Right kidney (tissue), 1 donor: Measurements from ENCODE around the gene CTNND2.
A peak's percentile ranks its signal among the peaks of the same experiment; 100 is the strongest.

Source experiments
- DNase-seq: peaks from one replicate; pipeline ENCODE4 v3.0.0-alpha.2; 2016

The CTNND2 gene

DNA sequence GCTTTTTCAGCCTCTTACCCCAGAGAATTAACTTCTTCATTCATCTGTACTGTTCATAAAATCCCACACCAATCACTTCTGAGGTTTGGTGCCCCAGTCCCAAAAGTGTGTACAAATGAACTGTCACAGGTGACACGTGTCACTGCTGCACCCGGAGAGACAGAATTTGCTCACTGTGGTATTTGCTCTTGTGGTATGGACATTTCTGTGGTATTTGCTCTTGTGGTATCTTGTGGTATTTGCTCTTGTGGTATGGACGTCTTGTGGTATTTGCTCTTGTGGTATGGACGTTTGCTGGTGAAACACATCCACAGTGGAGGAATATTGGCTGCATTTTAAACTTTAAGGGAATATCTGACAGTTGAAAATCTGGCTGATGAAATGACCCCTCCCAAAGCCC lies 928.3 kb downstream of the CTNND2 start:
- DNase-seq: no peak

- no peak for DNase-seq
Measured at GRCh38 chr5:10974850-10975249, 929.4 kb downstream of the CTNND2 start.

DNA sequence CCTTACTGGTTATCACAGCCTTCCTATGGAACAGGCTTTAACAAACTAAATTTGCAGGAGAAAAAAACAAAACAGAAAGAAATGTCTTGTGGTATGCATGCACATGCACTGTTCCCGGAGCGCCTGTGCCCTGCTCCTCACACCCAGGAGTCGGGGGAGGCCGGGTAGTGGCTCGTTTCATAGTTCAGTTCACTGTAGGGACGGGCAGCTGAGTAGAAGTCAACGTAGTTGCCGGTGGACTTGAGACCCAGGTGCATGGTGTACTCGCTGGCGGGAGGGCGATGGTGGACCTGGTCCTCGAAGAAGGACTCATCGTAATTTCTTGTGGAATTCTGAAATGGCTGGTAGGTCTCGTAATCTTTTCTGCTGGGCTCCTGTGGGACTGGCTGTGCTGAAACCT lies 930.9 kb downstream of the CTNND2 start:
- DNase-seq: no peak

DNA sequence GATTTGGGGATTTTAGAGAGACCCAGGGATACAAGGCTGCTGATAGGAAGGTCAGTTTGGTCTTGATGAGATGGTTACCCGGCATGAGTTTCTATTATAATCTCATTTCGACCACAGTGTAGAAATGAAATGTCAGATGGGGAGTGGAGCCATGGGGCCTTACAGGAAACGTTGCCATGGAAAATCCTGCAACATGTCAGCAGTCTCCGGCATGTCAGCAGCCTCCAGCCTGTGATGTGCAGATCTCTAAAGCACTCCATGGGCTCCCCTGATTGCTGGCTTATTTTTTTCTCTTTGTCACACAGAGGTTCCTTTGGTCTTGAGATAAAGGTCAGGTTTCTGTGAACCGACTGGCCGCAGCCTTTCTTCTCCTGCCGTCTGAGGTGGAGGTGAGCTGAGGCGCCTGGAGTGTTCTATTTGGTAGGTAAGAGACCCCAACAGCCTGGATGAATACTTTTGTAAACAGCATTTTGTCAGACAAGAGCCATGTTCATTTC lies 934.5 kb downstream of the CTNND2 start:
- DNase-seq: no peak

- no peak for DNase-seq
Measured at GRCh38 chr5:10964806-10965205, 939.4 kb downstream of the CTNND2 start.

DNA sequence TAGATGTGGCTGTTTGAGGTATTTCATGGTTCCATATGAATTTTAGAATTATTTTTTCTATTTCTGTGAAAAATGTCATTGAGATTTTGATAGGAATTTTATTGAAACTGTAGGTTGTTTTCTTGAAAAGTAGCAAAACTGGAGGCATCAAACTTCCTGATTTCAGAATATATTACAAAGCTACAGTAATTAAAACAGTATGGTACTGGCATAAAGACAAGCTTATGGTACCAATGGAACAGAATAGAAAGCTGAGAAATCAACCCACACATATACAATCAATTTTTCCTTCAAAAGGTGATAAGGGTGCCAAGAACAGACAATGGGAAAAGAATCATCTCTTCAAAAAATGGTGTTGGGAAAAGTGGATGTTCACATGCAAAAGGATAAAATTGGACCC lies 945.5 kb downstream of the CTNND2 start:
- DNase-seq: no peak

DNA sequence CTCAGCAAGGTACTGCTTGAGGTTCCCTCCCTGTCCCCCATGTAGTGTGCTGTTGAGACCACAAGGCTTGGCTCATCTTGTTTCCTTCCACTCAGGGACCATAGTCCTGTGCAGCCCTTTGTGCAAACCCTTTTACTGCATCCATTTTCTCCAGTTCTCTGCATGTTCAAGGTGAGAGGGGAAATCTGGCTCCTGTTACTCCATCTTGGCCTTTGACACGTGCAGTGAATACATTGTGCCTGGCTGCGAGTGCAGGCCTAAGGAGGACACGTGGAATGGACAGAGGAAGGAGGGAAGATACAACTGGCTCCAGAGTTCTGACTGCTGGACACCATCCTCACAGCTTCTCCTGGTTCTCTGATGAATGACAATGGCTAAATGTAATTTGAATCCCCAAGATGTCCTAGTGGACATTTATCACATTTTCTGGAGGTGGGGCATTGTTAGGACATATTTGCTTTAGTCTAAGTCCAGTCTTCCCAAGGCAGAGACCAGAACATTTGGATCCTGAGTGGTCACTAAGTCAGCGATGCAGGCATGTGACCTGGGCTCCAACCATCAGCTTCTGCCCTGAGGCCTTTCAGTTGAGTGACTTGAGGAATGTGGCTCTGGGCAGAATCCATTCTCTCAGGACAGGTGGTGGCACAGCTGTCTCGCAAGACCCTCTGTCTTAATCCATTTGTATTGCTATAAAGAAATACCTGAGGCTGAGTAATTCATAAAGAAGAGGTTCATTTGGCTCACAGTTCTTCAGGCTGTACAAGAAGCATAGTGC lies 954.2 kb downstream of the CTNND2 start:
- DNase-seq: no peak

DNA sequence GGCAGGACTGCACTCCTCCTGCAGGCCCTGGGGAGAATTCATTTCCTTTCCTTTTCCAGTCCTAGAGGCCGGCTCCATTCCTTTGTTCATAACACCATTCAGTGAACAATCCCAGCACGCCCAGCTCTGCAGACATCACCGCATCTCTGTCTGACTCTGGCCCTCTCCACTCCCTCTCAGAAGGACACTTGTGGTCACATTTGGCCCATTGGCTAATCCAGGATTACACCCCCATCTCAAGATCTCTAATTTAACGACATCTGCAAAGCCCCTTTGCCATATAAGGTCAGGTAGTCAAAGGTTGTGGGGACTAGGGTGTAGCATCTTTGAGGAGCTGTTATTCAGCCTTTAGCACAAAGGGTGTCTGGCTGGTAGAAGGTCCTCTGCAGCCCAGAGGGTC lies 958.2 kb downstream of the CTNND2 start:
- DNase-seq: no peak

- DNase-seq: no peak
Measured at GRCh38 chr5:10941900-10942299, 962.3 kb downstream of the CTNND2 start.

GRCh38 chr5:10936081-10936855 lies 968.0 kb downstream of the CTNND2 start:
- DNase-seq: no peak

DNA sequence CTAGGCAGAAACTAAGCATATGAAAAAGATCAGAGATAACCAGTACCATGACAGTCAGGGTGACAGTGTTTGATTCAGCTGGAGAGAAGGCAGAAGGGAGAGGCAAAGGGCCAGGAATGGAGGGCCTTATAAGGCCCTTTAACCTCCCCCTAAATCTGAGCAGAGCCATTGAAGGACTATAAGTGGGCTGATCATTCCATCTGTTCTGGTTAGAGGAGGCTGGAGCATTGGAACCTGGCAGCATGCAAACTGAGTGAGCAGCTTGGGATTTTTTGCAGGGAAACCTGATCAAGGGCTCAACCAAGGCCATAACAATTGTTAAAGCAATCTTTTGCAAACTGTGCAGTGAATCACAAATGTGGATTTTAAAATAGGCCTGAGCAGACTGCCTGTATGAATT lies 968.7 kb downstream of the CTNND2 start:
- no peak for DNase-seq

GRCh38 chr5:10934783-10935355 lies 969.4 kb downstream of the CTNND2 start:
- peak; percentile 2 for DNase-seq

GRCh38 chr5:10933121-10933520 lies 971.1 kb downstream of the CTNND2 start:
- no peak for DNase-seq

DNA sequence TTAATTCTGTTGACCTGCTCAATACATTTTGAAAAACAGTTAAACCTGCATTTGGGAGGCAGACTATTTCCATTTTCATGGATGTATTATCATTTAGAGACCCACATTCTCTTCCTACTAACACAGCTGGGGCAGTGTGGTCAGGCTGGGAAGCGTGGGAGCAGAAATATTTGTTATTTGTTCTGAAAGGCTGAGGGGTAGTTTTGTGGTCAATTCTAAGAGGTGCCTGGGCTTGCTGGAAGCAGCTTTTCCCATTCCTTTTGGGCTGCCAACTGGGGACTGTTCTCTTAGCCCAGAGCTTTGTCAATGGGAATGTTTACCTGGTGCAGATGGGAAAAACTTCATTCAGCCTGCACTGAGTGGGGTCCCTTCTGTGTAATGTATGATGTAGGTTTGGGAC lies 971.8 kb downstream of the CTNND2 start:
- DNase-seq: no peak

GRCh38 chr5:10927608-10928007 lies 976.6 kb downstream of the CTNND2 start:
- DNase-seq: no peak

DNA sequence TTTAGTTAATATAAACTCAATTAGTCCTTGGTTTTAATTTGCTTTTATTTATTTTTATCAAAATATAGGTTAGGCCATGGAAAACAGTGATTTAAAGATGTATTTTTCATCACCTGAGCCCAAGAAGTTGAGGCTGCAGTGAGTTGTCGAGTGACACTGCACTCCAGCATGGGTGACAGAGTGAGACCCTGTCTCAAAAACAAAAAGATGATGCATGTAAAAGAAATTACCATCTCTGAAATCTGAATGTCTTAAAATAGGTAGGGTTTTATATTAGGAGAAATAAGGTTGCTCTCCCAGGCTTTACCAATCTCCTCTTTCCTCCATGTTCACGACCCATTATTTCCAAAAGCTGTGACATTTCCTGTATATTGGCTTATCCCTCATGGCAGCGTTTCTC lies 980.9 kb downstream of the CTNND2 start:
- no peak for DNase-seq
